MM.1S (cell line): ENCODE measurements around the gene ADAM23.

Experiments
- EZH2 ChIP-seq: fragments of 300-600 bp; sonication (generic); optimal IDR thresholded peaks from 2 replicates; pipeline ENCODE3; 2017; ENCODE audit warnings: low read depth, mild to moderate bottlenecking, antibody characterized with exemption, low read length, mixed read lengths
- EZH2phosphoT487 ChIP-seq: fragments of 300-600 bp; sonication (generic); IDR thresholded peaks from 2 replicates; pipeline ENCODE4 v1.6.1; 2018; ENCODE audit warnings: antibody characterized with exemption, low read length
- TF ChIP-seq, protein P1 (sequence below): fragments of 300-600 bp; sonication (generic); IDR thresholded peaks from 2 replicates; pipeline ENCODE4 v1.5.1; 2016; ENCODE audit warnings: antibody characterized with exemption, low read length, mixed read lengths

DNA sequence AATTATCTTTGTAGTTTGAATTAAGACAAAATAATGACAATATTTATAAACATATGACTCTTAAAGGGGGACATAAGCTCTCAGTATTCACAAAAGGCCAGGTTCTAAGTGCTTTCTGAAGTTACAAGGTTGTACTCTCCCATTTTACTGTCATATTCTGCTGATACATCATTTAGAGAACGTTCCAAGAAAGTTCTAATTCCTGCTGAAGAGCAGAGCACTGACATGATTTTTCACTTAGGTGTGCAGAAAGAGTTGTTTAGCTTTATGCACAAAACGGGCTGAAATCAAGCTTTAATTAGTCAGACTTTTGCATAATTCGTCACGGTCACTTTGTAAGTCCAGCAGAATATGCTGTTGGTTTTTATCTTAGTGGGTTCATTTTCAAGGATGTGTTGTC, 37.3 kb downstream of the ADAM23 start:
- TF ChIP-seq, protein P1, sequence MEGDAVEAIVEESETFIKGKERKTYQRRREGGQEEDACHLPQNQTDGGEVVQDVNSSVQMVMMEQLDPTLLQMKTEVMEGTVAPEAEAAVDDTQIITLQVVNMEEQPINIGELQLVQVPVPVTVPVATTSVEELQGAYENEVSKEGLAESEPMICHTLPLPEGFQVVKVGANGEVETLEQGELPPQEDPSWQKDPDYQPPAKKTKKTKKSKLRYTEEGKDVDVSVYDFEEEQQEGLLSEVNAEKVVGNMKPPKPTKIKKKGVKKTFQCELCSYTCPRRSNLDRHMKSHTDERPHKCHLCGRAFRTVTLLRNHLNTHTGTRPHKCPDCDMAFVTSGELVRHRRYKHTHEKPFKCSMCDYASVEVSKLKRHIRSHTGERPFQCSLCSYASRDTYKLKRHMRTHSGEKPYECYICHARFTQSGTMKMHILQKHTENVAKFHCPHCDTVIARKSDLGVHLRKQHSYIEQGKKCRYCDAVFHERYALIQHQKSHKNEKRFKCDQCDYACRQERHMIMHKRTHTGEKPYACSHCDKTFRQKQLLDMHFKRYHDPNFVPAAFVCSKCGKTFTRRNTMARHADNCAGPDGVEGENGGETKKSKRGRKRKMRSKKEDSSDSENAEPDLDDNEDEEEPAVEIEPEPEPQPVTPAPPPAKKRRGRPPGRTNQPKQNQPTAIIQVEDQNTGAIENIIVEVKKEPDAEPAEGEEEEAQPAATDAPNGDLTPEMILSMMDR = no peak
- no peak for TF ChIP-seq EZH2phosphoT487
- TF ChIP-seq EZH2 = no peak
